Bronchial epithelial cell (primary cell): ENCODE measurements around the gene USP22. TPM values are rescaled to one million over a fixed set of nuclear protein-coding genes. Genes with fewer than 3 reads are reported as not detected.
A peak's percentile ranks its signal among the peaks of the same experiment; 100 is the strongest.
"Not testable (repeated sequence)": the region's sequence is repeated elsewhere in the genome, so short reads cannot be mapped to it uniquely, and the experiment has no call there.

Experiments used
- DNase-seq: peaks from one replicate; pipeline ENCODE4 v3.0.0-alpha.2; 2010; ENCODE audit warnings: low read depth
- FAIRE-seq: peaks from 2 replicates; lab custom pipeline; 2011; peaks lifted over from hg19 to GRCh38; lab: Jason Lieb, UNC
- H3K27me3 ChIP-seq: 2 replicates; pipeline ENCODE4 v1.5.1; 2011; ENCODE audit warnings: low read length; ENCODE audit not compliant: control insufficient read depth, insufficient read depth
- H3K36me3 ChIP-seq: 2 replicates; pipeline ENCODE4 v1.5.1; 2011; ENCODE audit warnings: low read length; ENCODE audit not compliant: control insufficient read depth, insufficient read depth
- H3K4me3 ChIP-seq: 2 replicates; pipeline ENCODE4 v1.5.1; 2011; ENCODE audit warnings: mild to moderate bottlenecking, low read depth, low read length, control low read depth
- total RNA-seq: library from RNA; depleted of rRNA; stranded (reverse); fragments of >200 nt; gene quantifications from 2 replicates; pipeline ENCODE4 v1.2.1, GENCODE V29; 2014
- TF ChIP-seq, protein P1 (sequence below): IDR thresholded peaks from 2 replicates; pipeline ENCODE4 v1.5.1; 2011; ENCODE audit warnings: mild to moderate bottlenecking, moderate library complexity, low read length, control low read depth, inconsistent platforms; ENCODE audit not compliant: insufficient read depth, severe bottlenecking

Gene USP22
- 150 and 165 TPM in 2 replicates for total RNA-seq

DNA sequence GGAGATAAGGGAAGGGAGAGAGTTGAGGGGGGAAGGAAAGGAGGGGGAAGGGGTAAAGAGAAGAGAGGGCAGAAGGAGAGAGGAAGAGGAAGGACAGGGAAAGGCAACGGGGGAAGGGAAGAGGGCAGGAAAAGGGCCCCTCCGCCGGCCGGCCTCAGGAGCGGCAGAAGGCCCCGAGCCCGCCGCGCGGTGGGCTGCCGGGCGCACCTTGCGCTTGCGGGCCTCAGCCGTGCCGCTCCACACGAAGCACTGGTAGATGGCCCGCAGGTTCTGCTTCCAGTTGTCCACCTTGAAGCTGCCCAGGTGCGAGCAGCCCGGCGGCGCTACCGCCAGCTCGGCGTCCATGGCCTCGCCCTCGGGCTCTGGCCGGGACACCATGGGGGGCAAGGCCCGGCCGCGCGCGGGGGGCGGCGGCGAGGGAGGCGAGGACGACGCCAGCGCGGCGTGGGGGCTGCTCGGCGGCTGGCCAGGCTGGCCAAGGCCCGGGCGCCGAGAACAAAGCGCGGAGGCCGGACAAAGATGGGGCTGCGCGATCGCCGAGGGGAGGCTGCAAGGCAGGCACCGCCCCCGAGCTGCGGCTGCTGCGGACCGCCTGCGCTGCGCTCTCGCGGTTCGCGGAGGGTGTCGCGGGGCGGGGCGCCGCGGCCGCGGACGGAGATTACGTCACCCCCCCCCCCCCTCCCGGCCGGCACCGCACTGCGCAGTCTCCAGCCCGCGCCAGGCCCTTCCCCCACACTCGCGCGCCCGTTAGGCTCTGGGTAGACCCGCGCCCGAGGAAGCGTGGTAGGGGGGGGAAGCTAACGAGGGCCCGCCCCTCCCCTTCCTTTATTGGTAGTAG lies at the start of gene USP22:
Gene USP22 (minus strand): TSS at position 554 of the 838 bp plus-strand sequence. CDS start 176 bp downstream, at position 378.
- TF ChIP-seq, protein P1, sequence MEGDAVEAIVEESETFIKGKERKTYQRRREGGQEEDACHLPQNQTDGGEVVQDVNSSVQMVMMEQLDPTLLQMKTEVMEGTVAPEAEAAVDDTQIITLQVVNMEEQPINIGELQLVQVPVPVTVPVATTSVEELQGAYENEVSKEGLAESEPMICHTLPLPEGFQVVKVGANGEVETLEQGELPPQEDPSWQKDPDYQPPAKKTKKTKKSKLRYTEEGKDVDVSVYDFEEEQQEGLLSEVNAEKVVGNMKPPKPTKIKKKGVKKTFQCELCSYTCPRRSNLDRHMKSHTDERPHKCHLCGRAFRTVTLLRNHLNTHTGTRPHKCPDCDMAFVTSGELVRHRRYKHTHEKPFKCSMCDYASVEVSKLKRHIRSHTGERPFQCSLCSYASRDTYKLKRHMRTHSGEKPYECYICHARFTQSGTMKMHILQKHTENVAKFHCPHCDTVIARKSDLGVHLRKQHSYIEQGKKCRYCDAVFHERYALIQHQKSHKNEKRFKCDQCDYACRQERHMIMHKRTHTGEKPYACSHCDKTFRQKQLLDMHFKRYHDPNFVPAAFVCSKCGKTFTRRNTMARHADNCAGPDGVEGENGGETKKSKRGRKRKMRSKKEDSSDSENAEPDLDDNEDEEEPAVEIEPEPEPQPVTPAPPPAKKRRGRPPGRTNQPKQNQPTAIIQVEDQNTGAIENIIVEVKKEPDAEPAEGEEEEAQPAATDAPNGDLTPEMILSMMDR, result no peak
- FAIRE-seq (no peak), DNase-seq (peak; percentile 71)
- H3K27me3 ChIP-seq, result no peaks in the 10 kb centered on the region
- peak within 1 kb of the TSS; percentile 87 for H3K4me3 ChIP-seq
- H3K36me3 ChIP-seq, result peaks cover 3% of the 10 kb centered on the region

DNA sequence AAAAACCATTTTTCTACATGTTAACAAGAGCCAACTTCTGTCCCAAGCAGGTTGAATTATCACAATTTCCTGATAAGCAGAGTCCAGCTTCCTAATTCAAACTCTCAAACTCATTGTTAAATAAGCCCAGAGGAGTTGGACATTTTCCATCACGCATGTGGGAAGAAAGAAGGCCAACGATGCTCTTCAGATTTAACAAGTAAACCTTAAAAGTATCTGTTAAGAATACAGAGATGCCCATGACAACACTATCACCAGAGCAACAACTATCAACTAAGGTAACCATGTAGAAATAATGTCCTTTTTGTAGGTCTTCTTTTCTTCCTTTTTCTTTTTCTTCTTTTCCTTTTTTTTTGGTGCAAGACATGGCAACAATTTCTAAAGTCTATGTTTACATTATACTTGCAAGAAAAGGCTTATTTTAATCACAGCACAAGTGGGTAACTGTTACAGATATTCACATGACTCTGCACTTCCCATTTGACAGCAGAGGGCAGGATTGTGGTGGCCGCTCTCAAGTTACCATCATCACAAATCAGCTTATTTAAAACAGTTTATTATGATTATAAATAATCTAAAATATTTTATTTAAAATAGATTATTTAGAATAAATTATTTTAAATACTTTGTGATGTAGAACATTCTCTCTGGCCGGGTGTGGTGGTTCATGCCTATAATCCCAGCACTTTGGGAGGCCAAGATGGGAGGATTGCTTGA lies 48.2 kb upstream of the USP22 start:
- TF ChIP-seq, protein P1, result no peak
- Histone ChIP-seq H3K36me3 (no peaks in the 10 kb centered on the region), H3K4me3 (no peak overlapping the region), H3K27me3 (no peaks in the 10 kb centered on the region)
- DNase-seq (no peak), FAIRE-seq (no peak)

DNA sequence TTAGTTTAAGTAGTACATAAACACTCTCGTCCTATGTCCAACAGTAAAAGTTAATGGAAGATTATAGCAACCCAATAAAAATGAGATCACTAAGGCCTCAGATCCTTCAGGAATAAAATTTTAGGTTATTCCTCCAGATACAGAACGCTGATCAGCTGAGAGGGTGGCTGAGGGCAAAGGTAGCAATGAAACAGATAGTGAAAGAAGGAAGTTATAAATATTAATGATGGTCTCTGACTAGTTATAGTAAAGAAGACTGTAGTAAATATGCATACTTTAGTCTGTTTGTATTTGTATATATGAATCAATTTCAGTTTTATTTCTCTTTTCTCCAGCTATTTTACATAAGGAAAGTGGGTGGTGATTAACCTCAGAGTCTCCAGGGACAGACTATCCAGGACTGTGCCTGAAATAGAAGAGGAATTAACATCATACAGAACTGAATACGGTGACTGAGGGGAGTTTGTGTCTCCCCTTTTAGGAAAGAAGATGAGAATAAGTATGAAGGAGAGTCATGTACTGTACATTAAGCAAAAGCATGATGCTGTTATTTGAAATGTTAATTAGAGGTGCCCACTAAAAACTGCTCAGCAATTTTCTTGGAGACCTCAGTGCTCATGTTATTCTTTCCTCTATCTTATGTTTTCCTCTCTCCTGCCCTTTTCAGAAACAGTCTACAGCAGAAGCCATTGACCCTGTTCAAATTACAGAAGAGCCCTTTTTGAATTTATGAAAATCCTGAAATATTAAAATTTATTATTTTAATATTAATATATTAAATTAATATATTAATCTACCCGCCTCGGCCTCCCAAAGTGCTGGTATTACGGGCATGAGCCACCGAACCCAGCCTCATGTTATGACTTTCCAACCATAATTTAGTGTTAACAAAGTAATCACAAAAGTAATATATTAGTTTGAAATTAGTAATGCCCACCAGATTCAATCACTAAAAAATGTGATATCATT lies 47.4 kb upstream of the USP22 start:
- no peak overlapping the region for H3K4me3 ChIP-seq
- H3K27me3 ChIP-seq, result no peaks in the 10 kb centered on the region
- no peaks in the 10 kb centered on the region for H3K36me3 ChIP-seq
- TF ChIP-seq, protein P1, result no peak
- FAIRE-seq, result no peak
- no peak for DNase-seq

- no peak overlapping the region for H3K4me3 ChIP-seq
- TF ChIP-seq, protein P1, result no peak
- FAIRE-seq (no peak), DNase-seq (peak; percentile 58)
- no peaks in the 10 kb centered on the region for H3K36me3 ChIP-seq
- no peaks in the 10 kb centered on the region for H3K27me3 ChIP-seq
Observed at GRCh38 chr17:21089145-21089544, 46.3 kb upstream of the USP22 start.

- no peak for DNase-seq
- TF ChIP-seq, protein P1, result no peak
- H3K4me3 ChIP-seq, result no peak overlapping the region
- H3K36me3 ChIP-seq, result no peaks in the 10 kb centered on the region
- FAIRE-seq, result no peak
- H3K27me3 ChIP-seq, result no peaks in the 10 kb centered on the region
Observed at GRCh38 chr17:21085707-21086106, 42.9 kb upstream of the USP22 start.

DNA sequence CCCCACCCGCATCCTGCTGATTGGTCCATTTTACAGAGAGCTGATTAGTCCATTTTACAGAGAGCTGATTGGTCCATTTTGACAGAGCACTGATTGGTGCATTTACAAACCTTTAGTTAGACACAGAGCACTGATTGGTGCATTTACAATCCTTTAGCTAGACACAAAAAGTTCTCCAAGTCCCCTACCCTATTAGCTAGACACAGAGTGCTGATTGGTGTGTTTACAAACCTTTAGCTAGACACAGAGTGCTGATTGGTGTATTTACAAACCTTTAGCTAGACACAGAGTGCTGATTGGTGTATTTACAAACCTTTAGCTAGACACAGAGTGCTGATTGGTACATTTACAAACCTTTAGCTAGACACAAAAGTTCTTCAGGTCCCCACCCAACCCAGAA lies 42.5 kb upstream of the USP22 start:
- not testable (repeated sequence) for H3K36me3 ChIP-seq, H3K4me3 ChIP-seq, DNase-seq, FAIRE-seq, H3K27me3 ChIP-seq
